Mammary epithelial cell (primary cell): Measurements from ENCODE around the gene NFATC3.

Source experiments
- CTCF ChIP-seq, 2 donors: IDR thresholded peaks in 1 of 2; conservative IDR thresholded peaks in 1 of 2; 2 replicates each; pipeline ENCODE4 v1.5.1; 2011 to 2012; ENCODE audit warnings: inconsistent platforms in 2 of 2, low read length in 2 of 2, mild to moderate bottlenecking in 2 of 2, control low read depth in 1 of 2, low read depth in 1 of 2; ENCODE audit not compliant: insufficient read depth in 1 of 2; ENCODE audit errors: extremely low read depth in 1 of 2
- EZH2 ChIP-seq: IDR thresholded peaks from 2 replicates; pipeline ENCODE4 v1.6.1; 2012; ENCODE audit warnings: low read length, inconsistent platforms, borderline replicate concordance

- TF ChIP-seq CTCF (conservative IDR thresholded peaks at IDR 0.05 in 1 of 2, IDR thresholded peaks at IDR 0.05 in 1 of 2; ENCODE audit: extremely low read depth in 1 of 2, insufficient read depth in 1 of 2, low read depth in 1 of 2, low read length in 2 of 2) (no peak), EZH2 (no peak)
Measured at GRCh38 chr16:68188170-68188569, 103.0 kb downstream of the NFATC3 start.
